GM23248 (cell line): ENCODE measurements around the gene THG1L. TPM values are rescaled to one million over a fixed set of nuclear protein-coding genes. Genes with fewer than 3 reads are reported as not detected.

Source experiments
- DNase-seq: peaks from one replicate; pipeline ENCODE4 v3.0.0-alpha.2; 2015
- H2AFZ ChIP-seq: fragments of 200-600 bp; sonication (generic); 2 replicates; pipeline ENCODE4 v1.6.1; 2016; ENCODE audit warnings: antibody characterized with exemption
- H3F3A ChIP-seq: fragments of 200-600 bp; sonication (generic); 2 replicates; pipeline ENCODE4 v1.6.1; 2016; ENCODE audit warnings: mild to moderate bottlenecking, antibody characterized with exemption, mixed run types; ENCODE audit not compliant: insufficient read depth
- H3K27ac ChIP-seq: fragments of 200-600 bp; sonication (generic); 2 replicates; pipeline ENCODE4 v1.5.1; 2016; ENCODE audit warnings: mild to moderate bottlenecking
- H3K27me3 ChIP-seq: fragments of 200-600 bp; sonication (generic); replicated peaks from 2 replicates; pipeline ENCODE4 v1.6.1; 2016; ENCODE audit warnings: mild to moderate bottlenecking; ENCODE audit not compliant: insufficient read depth
- H3K36me3 ChIP-seq: fragments of 200-600 bp; sonication (generic); 2 replicates; pipeline ENCODE4 v1.6.1; 2016; ENCODE audit warnings: low read depth, mild to moderate bottlenecking
- H3K4me1 ChIP-seq: fragments of 200-600 bp; sonication (generic); 2 replicates; pipeline ENCODE4 v1.6.1; 2016; ENCODE audit warnings: mild to moderate bottlenecking; ENCODE audit not compliant: insufficient read depth
- H3K4me2 ChIP-seq: fragments of 200-600 bp; sonication (generic); one replicate; pipeline ENCODE4 v1.6.1; 2016; ENCODE audit warnings: mild to moderate bottlenecking; ENCODE audit not compliant: unreplicated experiment
- H3K4me3 ChIP-seq: fragments of 200-600 bp; sonication (generic); 2 replicates; pipeline ENCODE4 v1.5.1; 2016; ENCODE audit warnings: mild to moderate bottlenecking
- H3K79me2 ChIP-seq: fragments of 200-600 bp; sonication (generic); 2 replicates; pipeline ENCODE4 v1.6.1; 2016; ENCODE audit warnings: mild to moderate bottlenecking; ENCODE audit not compliant: insufficient read depth
- H3K9ac ChIP-seq: fragments of 200-600 bp; sonication (generic); 2 replicates; pipeline ENCODE4 v1.6.1; 2016; ENCODE audit warnings: mild to moderate bottlenecking
- H3K9me2 ChIP-seq: fragments of 200-600 bp; sonication (generic); 2 replicates; pipeline ENCODE4 v1.6.1; 2016; ENCODE audit warnings: mixed run types, mild to moderate bottlenecking, moderate library complexity; ENCODE audit not compliant: insufficient read depth
- H3K9me3 ChIP-seq: fragments of 200-600 bp; sonication (generic); one replicate; pipeline ENCODE4 v1.6.1; 2017; ENCODE audit warnings: low read depth
- H4K20me1 ChIP-seq: fragments of 200-600 bp; sonication (generic); 2 replicates; pipeline ENCODE4 v1.6.0; 2016; ENCODE audit not compliant: insufficient read depth
- EZH2 ChIP-seq: fragments of 200-600 bp; sonication (generic); IDR thresholded peaks from 2 replicates; pipeline ENCODE4 v1.6.1; 2018; ENCODE audit warnings: antibody characterized with exemption, mild to moderate bottlenecking; ENCODE audit not compliant: insufficient read depth, poor library complexity, severe bottlenecking
- EZH2phosphoT487 ChIP-seq: fragments of 200-600 bp; sonication (generic); IDR thresholded peaks from 2 replicates; pipeline ENCODE4 v1.6.1; 2018; ENCODE audit warnings: antibody characterized with exemption, moderate library complexity, mild to moderate bottlenecking, low read depth; ENCODE audit not compliant: insufficient read depth
- WGBS, 2 experiments: methylation state at CpG; one replicate each; pipeline ENCODE4 v1.1.6; 2015 to 2017; ENCODE audit warnings: low lambda C conversion rate in 2 of 2, low coverage in 1 of 2; ENCODE audit errors: missing lambda C conversion rate in 2 of 2; 5-methylcytosine and 5-hydroxymethylcytosine counted together
- in situ Hi-C: fragments of 300-500 bp; cut with MboI; formaldehyde crosslinking; loops from 2 replicates; pipeline ENCODE4 v1.15.0; 2020
- polyA plus RNA-seq: library from polyadenylated mRNA; unstranded; fragments of >200 nt; fragmentation: Nextera tagmentation; extraction: Ambion mirVana; gene quantifications from 2 replicates; pipeline ENCODE4 v1.2.1, GENCODE V29; 2016
- total RNA-seq: library from RNA; depleted of rRNA; stranded (reverse); fragments of >200 nt; shearing (Covaris generic); gene quantifications from 2 replicates; pipeline ENCODE4 v1.2.3, GENCODE V29; 2014

Gene THG1L
- total and polyA plus RNA-seq, 2 experiments from 2014 or later, result 8.9 to 10.3 TPM

GRCh38 chr5:157741131-157741530 lies 9.9 kb downstream of the THG1L start:
- no peaks in the 10 kb centered on the region for H3K79me2 ChIP-seq
- H2AFZ ChIP-seq, result no peak overlapping the region
- no peaks in the 10 kb centered on the region for H3K9me3 ChIP-seq
- no peaks in the 10 kb centered on the region for H3K9me2 ChIP-seq
- H3K9ac ChIP-seq, result no peak overlapping the region
- TF ChIP-seq EZH2 (no peak), EZH2phosphoT487 (no peak)
- H3K4me3 ChIP-seq, result no peak overlapping the region
- no peaks in the 10 kb centered on the region; the same call in 1 of the 2 replicates for H3F3A ChIP-seq
- in situ Hi-C loops, result loop anchor here (25.0 kb wide), 1 partner anchor 404 kb away; a partner anchor contains a TSS
- no peak for DNase-seq
- H3K27ac ChIP-seq, result no peak overlapping the region
- no peaks in the 10 kb centered on the region for H3K27me3 ChIP-seq
- no peak overlapping the region for H3K4me2 ChIP-seq
- WGBS, 2 experiments, result 32 to 33% methylated on average over 4 of the region's 4 CpGs
- H4K20me1 ChIP-seq, result no peaks in the 10 kb centered on the region
- peaks cover 7% of the 10 kb centered on the region; the same call in 1 of the 2 replicates for H3K36me3 ChIP-seq
- H3K4me1 ChIP-seq, result no peaks in the 10 kb centered on the region

GRCh38 chr5:157743163-157744050 lies 12.2 kb downstream of the THG1L start, which contains the start of gene LSM11:
LSM11 (plus strand) TSS chr5:157743712; CDS start chr5:157743751, 39 bp downstream.
- WGBS, 2 experiments, result 1% methylated on average over 39 to 60 of the region's 79 CpGs
- H3K4me1 ChIP-seq, result peaks cover 1% of the 10 kb centered on the region

GRCh38 chr5:157744051-157745011 lies 13.1 kb downstream of the THG1L start:
- Histone ChIP-seq H3K27me3 (no peaks in the 10 kb centered on the region), H3K27ac (no peak overlapping the region), H3K9ac (peak overlapping the region; percentile 81), H4K20me1 (no peaks in the 10 kb centered on the region), H3K4me3 (peak overlapping the region; percentile 85), H3K4me1 (peaks cover 4% of the 10 kb centered on the region), H3K4me2 (peak overlapping the region; percentile 92), H3K9me2 (no peaks in the 10 kb centered on the region), H3K79me2 (no peaks in the 10 kb centered on the region), H3F3A (peaks cover 9% of the 10 kb centered on the region), H3K36me3 (no peaks in the 10 kb centered on the region), H3K9me3 (no peaks in the 10 kb centered on the region), H2AFZ (peak overlapping the region; percentile 99)
- WGBS, 2 experiments, result 2% methylated on average over 47 to 56 of the region's 56 CpGs
- in situ Hi-C loops, result loop anchor here (25.0 kb wide), 1 partner anchor 407 kb away; a partner anchor contains a TSS
- TF ChIP-seq EZH2 (no peak), EZH2phosphoT487 (no peak)
- DNase-seq, result peak; percentile 50

More at GRCh38 chr5:157743163-157744050, 12.2 kb downstream of the THG1L start, which contains the start of gene LSM11:
- Histone ChIP-seq H3K9me2 (no peaks in the 10 kb centered on the region), H3K79me2 (no peaks in the 10 kb centered on the region), H3K9ac (peak within 1 kb of the TSS; percentile 81), H3F3A (peaks cover 3% of the 10 kb centered on the region), H3K36me3 (peaks cover under 1% of the 10 kb centered on the region; the same call in 1 of the 2 replicates), H3K27me3 (no peaks in the 10 kb centered on the region), H3K27ac (no peak within 1 kb of the TSS), H3K4me3 (peak within 1 kb of the TSS; percentile 85), H3K4me2 (peak within 1 kb of the TSS; percentile 99), H2AFZ (peak within 1 kb of the TSS; percentile 99), H3K9me3 (no peaks in the 10 kb centered on the region), H4K20me1 (no peaks in the 10 kb centered on the region)
- in situ Hi-C loops, result loop anchor here (25.0 kb wide), 1 partner anchor 406 kb away; a partner anchor contains a TSS
- DNase-seq, result peak; percentile 94
- TF ChIP-seq EZH2phosphoT487, result no peak
- TF ChIP-seq EZH2, result no peak

GRCh38 chr5:157745041-157745456 lies 13.8 kb downstream of the THG1L start:
- no peak overlapping the region for H3K27ac ChIP-seq
- WGBS, 2 experiments, result 89 to 90% methylated on average over 4 of the region's 4 CpGs
- H3K79me2 ChIP-seq, result no peaks in the 10 kb centered on the region
- TF ChIP-seq EZH2phosphoT487 (no peak), EZH2 (no peak)
- peaks cover 6% of the 10 kb centered on the region for H3K4me1 ChIP-seq
- H3K4me3 ChIP-seq, result peak overlapping the region; percentile 85
- in situ Hi-C loops, result loop anchor here (25.0 kb wide), 1 partner anchor 408 kb away; a partner anchor contains a TSS
- H3K9me3 ChIP-seq, result no peaks in the 10 kb centered on the region
- no peaks in the 10 kb centered on the region for H3K27me3 ChIP-seq
- no peak for DNase-seq
- H3F3A ChIP-seq, result peaks cover 9% of the 10 kb centered on the region
- no peaks in the 10 kb centered on the region for H3K9me2 ChIP-seq
- H3K4me2 ChIP-seq, result peak overlapping the region; percentile 92
- H3K9ac ChIP-seq, result 0 out of 2 replicates have a peak overlapping the region, but pooled peaks have one; percentile 81
- peak overlapping the region; percentile 99; the same call in 1 of the 2 replicates for H2AFZ ChIP-seq
- no peaks in the 10 kb centered on the region for H3K36me3 ChIP-seq
- H4K20me1 ChIP-seq, result no peaks in the 10 kb centered on the region
